ENCODE results near the gene IL17REL.

DNA sequence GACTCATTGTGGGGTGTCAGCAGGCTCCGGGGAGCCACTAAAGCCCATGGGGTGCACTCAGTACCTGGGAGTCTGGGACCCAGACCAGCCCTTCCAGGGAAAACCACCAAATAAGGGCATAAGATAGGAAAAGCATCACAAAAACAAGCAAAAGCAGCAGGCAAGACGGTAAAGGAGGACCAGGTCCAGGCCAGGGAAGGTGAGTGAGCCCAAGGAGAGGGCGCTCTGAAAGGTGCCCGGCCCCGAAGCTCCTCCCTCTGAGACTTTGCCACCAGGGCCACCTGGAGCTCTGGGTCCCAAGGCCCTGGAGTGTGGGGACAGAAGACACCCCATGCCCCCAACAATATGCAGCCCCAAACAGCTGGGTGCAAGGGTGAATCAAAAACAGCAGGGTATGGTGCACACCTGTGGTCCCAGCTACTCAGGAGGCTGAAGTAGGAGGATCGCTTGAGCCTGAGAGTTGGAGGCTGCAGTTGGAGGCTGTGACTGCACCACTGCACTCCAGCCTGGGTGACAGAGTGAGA lies 5.2 kb upstream of the IL17REL start:
- TF ChIP-seq POLR2A (IDR thresholded peaks at IDR 0.05): no peak
- TF ChIP-seq CTCF (IDR thresholded peaks at IDR 0.05): no peak

Data from tibial nerve (tissue), 3 donors.